Activated effector memory CD4-positive, alpha-beta T cell treated with Interleukin-2 at 50 U/mL for 16 hours (primary cell): ENCODE results near the gene HUS1.
"Not testable (repeated sequence)": the region's sequence is repeated elsewhere in the genome, so short reads cannot be mapped to it uniquely, and the experiment has no call there.

Experiments
- DNase-seq: peaks from one replicate; pipeline ENCODE4 v3.0.0-alpha.2; 2020

Gene HUS1

GRCh38 chr7:47916514-47916913 is 62.9 kb downstream of the HUS1 start:
- not testable (repeated sequence) for DNase-seq

GRCh38 chr7:47915616-47915976 is 63.8 kb downstream of the HUS1 start:
- DNase-seq, result no peak

- no peak for DNase-seq
Observed at GRCh38 chr7:47914717-47915615, 64.4 kb downstream of the HUS1 start.
